Jurkat, Clone E6-1 (cell line): Measurements from ENCODE around the gene CYP46A1. TPM values are rescaled to one million over a fixed set of nuclear protein-coding genes. Genes with fewer than 3 reads are reported as not detected.
"Not testable (repeated sequence)": the region's sequence is repeated elsewhere in the genome, so short reads cannot be mapped to it uniquely, and the experiment has no call there.

Source experiments
- DNase-seq: peaks from one replicate; pipeline ENCODE4 v3.0.0-alpha.2; 2011; ENCODE audit warnings: low read depth, low spot score
- H3K4me3 ChIP-seq: 2 replicates; pipeline ENCODE4 v1.5.1; 2011; ENCODE audit warnings: mild to moderate bottlenecking, low read length, control low read depth, moderate library complexity
- polyA plus RNA-seq: library from polyadenylated mRNA; unstranded; fragments of >200 nt; gene quantifications from one replicate; pipeline ENCODE4 v1.2.1, GENCODE V29; 2012; ENCODE audit warnings: missing spikeins; ENCODE audit not compliant: insufficient read length, insufficient read depth

CYP46A1 gene
- polyA plus RNA-seq, result 0.57 TPM

DNA sequence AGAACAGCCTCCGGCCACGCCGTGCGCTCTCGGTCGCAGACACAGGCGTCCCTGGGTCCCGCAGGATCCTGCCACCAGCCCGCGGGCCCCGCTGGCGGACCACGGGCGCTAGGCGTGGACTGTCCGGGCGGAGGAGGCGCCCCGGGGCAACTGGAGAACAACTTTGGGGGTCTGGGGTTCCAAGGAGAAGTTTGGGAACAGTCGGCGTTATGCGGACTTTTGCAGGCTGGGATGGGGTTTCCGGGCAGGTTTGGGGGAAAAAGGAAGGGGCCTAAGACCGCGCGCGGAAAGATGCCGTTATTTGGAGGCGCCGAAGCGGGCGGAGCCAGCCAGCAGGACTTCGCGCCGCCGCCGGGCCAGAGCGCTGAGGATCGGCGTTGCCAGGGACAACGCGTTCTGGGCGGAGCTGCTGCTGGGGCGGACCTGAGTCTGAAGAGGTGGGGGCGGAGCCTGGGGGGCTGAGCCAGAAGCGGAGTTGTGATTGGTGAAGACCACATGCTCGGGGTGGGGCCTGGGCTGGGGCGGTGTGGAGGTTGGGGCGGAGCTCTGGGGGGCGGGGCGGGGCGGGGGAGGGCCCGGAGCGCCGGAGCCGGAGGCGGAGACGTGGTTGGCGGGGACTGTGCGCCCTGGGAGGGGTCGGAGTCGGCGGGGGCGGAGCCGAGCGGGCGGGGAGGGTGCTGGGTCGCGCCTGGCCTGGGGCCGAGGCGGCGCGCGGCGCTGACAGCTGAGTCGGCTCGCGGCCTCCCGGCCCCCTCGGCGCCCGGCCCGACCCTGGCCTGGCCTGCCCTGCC lies at the start of gene CYP46A1:
CYP46A1 (plus strand) TSS at position 680 of the 791 bp plus-strand sequence. CDS start 120 bp downstream, outside the sequence.
- DNase-seq, result peak; percentile 97
- H3K4me3 ChIP-seq, result peak within 1 kb of the TSS; percentile 75

GRCh38 chr14:99634443-99634842 lies 49.7 kb upstream of the CYP46A1 start:
- H3K4me3 ChIP-seq, result no peak overlapping the region
- no peak for DNase-seq

- H3K4me3 ChIP-seq, result no peak overlapping the region
- DNase-seq, result no peak
These were observed 49.0 kb upstream of the CYP46A1 start for GRCh38 chr14:99635116-99635515.

DNA sequence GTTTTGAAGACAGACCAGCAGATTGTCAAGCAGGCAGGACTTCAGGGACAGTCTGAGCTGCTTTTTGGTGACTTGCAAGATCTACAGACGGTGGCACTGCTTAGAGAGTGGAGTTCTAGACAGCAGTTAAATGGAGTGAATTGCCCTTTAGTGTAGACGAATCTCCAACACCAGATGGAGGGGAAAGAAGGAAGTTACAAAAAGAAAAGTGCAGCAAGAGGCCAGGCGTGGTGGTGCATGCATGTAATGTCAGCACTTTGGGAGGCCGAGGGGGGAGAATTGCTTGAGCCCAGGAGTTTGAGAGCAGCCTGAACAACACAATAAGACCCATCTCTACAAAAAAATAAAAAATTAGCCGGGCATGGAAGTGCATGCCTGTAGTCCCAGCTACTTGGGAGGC lies 47.6 kb upstream of the CYP46A1 start:
- no peak for DNase-seq
- no peak overlapping the region for H3K4me3 ChIP-seq

DNA sequence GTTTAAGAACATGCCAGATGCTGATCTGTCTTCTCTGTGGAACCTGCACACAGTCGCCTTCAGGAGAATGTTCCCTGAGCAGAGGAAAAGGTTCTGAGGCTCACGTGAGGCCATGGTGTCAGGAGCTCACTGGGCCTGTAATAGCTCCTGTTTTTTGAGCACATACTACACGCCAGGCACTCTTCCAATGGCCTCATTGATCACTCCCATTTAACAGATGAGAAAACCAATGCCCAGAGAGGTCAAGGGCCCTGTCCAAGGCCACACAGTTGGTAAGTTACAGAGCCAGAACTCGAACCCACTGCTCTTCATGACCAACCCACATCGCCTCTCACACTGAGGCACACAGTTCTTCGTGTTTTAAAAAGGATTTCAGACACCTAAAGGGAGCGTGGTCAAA lies 46.5 kb upstream of the CYP46A1 start:
- no peak overlapping the region for H3K4me3 ChIP-seq
- no peak for DNase-seq

DNA sequence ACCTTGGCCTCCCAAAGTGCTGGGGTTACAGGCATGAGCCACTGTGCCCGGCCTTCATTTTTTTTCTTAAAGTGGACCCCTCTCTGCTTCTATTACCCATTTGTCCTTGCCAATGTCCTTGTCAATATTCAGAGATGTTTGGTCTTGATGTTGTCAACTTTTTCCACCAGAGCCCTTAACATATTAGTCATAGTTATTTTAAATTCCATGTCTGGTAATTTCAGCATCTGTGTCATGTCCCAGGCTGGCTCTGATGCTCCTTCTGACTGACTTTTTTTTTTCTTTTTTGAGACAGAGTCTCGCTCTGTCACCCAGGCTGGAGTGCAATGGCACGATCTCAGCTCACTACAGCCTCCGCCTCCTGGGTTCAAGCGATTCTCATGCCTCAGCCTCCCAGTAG lies 41.3 kb upstream of the CYP46A1 start:
- not testable (repeated sequence) for DNase-seq, H3K4me3 ChIP-seq

DNA sequence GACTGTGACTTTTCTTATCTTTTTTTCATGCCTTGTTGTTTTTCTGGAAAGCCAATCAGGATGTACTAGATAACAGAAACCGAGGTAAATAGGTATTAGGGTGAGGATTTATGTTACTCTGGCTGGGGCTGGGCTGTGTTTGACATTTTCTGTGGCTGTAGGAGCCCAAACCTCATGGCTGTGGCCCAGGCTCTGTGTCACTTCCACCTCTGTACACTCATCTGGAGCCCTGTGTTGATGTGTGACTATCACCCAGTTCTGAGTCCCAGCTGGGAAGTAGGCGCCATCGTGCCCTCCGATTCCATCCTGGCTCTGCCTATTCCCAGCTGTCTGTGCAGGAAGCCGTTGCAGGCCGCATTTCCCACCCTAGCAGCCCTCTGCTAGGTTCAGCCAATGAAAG lies 40.8 kb upstream of the CYP46A1 start:
- DNase-seq, result no peak

GRCh38 chr14:99644035-99644587 lies 40.0 kb upstream of the CYP46A1 start:
- DNase-seq, result no peak
- H3K4me3 ChIP-seq, result no peak overlapping the region

More for the DNA sequence above, 40.8 kb upstream of the CYP46A1 start:
- H3K4me3 ChIP-seq, result no peak overlapping the region

- no peak for DNase-seq
- no peak within 1 kb of the TSS for H3K4me3 ChIP-seq
These were observed 39.2 kb upstream of the CYP46A1 start, which contains the start of gene HHIPL1 for GRCh38 chr14:99644723-99645544. Gene HHIPL1 (plus strand): TSS chr14:99645129. CDS start chr14:99645208, 79 bp downstream.

GRCh38 chr14:99645545-99646505 lies 38.3 kb upstream of the CYP46A1 start:
- no peak for DNase-seq
- no peak overlapping the region for H3K4me3 ChIP-seq

- DNase-seq, result no peak
- H3K4me3 ChIP-seq, result no peak overlapping the region
These were observed 36.7 kb upstream of the CYP46A1 start for GRCh38 chr14:99647411-99647810.

GRCh38 chr14:99648027-99648784 lies 35.9 kb upstream of the CYP46A1 start:
- no peak overlapping the region for H3K4me3 ChIP-seq
- no peak for DNase-seq

- no peak for DNase-seq
- no peak overlapping the region for H3K4me3 ChIP-seq
These were observed 34.9 kb upstream of the CYP46A1 start for GRCh38 chr14:99649219-99649618.

DNA sequence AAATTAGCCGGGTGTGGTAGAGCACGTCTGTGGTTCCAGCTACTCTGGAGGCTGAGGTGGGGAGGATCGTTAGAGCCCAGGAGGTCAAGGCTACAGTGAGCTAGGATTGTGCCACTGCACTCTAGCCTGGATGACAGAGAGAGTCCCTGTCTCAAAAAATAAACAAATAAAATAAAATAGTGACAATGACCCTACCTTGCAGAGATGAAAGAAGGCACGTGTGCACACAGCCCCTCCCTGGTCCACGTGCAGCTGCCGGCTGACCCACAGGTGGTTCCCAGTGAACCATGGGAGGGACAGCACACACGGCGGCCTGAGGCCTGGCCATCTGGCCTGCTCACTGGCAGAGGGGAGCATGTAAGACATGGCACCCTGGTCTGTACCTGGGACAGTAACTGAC lies 34.5 kb upstream of the CYP46A1 start:
- no peak for DNase-seq
- H3K4me3 ChIP-seq, result no peak overlapping the region

DNA sequence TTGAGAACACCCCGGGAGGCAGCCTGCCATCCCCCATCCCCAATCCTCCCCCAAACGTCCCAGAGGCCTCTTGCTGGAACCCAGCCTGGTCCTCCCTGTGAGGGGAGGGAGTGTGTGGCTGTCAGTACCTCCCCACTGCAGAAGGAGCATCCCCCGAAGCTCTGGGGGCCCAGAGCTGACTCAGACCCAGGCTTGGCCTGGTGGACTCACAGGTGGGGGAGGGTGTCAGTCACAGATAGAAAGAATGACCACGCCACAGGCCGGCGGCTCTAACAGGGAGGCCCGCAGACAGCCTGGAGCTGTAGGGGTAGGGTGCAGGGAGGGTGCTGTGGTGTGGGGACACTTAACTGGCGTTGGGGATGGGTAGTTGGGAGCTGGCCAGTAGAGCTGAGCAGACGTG lies 33.9 kb upstream of the CYP46A1 start:
- DNase-seq, result no peak
- H3K4me3 ChIP-seq, result no peak overlapping the region

- no peak for DNase-seq
- no peak overlapping the region for H3K4me3 ChIP-seq
These were observed 31.9 kb upstream of the CYP46A1 start for GRCh38 chr14:99651953-99652746.

DNA sequence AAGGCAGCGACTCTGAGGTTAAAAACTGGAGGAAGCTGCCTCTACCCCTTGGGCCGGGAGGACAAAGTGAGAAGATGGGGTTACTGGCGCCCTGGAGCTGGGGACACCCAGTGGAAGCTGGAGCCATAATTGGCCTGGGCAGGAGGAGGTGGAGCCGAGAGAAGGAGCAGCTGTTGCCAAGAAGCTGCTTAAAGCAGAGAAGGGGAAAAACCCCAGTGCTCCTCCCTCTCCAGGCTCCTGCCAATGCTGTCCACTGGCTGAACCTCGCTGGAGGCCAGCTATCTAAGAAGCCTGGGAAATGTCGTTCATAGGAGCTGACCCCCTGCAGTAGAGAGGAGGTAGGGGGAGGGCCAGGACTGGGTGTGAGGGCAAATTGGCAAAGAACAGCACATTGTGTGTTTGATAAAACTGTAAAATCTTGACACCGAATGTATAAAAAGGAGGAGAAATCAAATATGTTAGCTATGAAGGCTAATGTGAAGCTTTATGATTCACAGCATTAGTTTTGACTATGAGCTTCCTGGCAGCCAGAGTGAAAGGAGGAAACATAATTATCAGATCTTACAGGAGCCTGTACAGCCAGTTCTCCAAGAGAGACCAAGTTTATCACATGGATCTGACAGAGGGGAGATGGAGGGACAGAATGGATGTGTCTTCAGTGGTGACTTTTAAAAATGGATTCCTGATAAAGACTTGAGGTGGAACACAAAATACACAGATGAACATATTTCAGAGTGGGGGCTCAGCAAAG lies 29.7 kb upstream of the CYP46A1 start:
- DNase-seq, result no peak
- H3K4me3 ChIP-seq, result no peak overlapping the region
